ENCODE data around the gene LRRC74B.

The LRRC74B gene

DNA sequence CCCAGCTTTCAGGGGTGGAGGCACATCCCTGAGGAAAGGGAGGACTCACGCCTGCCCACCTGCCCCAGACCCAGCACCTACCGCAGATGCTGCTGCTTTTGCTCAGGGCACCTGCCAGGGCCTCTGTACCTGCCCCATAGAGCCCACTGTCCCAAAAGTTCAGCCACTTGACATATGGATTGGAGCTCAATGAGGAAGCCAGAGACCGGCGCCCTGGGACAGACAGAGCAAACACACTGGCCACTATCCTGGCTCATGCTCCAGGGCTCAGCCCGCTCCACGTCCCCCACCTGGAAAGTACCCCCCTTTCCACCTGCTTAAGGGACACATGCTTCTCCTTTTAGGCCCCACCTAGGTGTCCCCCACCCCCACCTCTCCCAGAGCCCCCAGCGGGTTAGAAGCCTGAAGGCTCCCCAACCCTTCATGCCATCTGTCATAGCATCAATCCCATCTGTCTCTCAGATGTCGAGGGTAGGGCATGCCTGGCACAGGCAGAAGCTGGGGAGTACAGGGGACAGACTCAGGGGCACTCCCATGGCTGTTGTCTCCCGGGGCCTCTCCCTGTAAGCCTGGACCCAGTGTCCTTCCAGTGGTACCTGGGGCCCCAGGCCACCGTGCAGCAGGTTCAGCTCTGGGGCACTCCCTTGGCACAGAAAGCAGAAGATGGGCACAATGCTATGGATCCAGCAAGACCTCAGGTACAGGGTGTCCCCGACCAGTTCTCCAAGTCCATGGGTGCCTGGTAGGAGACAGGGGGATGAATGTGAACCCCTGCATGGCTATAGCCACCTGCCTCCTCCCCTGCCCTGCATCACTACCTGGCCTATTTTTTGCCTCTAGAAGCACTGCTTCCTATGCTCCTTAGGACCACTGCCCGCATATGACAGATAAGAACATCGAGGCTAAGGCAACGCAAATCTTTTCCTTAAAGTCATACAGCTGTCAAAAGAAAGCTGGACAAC is 33.0 kb upstream of the LRRC74B start:
- no peak for TF ChIP-seq ZFX (IDR thresholded peaks at IDR 0.05)
- TF ChIP-seq, protein P1, sequence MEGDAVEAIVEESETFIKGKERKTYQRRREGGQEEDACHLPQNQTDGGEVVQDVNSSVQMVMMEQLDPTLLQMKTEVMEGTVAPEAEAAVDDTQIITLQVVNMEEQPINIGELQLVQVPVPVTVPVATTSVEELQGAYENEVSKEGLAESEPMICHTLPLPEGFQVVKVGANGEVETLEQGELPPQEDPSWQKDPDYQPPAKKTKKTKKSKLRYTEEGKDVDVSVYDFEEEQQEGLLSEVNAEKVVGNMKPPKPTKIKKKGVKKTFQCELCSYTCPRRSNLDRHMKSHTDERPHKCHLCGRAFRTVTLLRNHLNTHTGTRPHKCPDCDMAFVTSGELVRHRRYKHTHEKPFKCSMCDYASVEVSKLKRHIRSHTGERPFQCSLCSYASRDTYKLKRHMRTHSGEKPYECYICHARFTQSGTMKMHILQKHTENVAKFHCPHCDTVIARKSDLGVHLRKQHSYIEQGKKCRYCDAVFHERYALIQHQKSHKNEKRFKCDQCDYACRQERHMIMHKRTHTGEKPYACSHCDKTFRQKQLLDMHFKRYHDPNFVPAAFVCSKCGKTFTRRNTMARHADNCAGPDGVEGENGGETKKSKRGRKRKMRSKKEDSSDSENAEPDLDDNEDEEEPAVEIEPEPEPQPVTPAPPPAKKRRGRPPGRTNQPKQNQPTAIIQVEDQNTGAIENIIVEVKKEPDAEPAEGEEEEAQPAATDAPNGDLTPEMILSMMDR (conservative IDR thresholded peaks at IDR 0.05): no peak
- no peak overlapping the region for H3K27ac ChIP-seq

DNA sequence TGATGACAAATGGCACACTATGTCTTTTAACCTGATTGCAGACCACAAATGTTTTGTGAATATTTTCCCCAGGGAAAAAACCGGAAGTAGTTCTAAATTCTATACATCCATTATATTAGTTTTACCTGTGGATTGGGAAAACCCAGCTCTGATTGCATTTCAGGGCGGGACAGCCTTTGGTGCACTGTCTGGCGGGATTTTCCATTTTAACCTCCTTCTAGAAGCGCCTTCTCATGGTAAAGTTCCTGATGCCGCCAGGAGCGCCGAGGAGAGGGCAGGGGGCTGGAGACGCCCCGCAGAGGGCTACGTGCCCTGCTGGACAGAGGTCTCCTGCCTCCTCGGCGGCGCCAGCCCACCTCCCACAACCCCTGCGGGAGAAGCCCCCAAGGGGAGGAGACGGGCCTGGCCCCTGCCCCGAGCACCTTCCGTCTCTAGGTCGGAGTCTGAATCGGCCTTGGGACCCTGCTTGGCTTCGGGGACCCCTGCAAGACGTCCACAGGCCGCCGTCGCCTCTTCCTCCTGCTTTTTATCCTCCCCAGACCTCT is 32.0 kb upstream of the LRRC74B start:
- TF ChIP-seq ZFX (IDR thresholded peaks at IDR 0.05): no peak
- no peak overlapping the region for H3K27ac ChIP-seq

DNA sequence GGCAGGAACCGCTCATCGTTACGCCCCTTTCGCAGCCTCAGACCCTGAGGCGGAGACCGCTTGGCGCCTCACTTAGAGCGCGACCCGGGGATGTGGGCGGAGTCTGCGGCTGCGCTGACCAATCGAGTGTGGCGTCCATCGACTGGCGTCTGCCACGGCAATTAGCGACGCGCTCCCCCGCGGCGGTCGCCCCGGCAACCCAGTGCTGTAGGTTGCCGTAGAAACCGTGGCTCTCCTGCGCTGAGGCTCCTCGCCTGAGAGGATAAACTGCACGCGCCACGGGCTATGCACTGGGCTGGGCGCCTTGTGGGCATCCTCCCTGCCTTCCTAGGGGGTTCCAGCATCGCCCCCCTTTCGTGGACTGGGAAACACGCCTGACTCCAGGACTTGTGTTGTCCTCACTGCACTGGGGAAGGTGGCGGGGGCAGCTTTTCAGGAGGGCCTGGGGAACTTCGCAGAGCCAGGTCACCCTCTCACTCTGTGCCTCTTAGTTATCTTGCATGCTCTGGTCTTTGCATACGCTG is 31.5 kb upstream of the LRRC74B start:
- no peak overlapping the region for H3K27ac ChIP-seq
- TF ChIP-seq ZFX (IDR thresholded peaks at IDR 0.05): no peak
- TF ChIP-seq, protein P1 (conservative IDR thresholded peaks at IDR 0.05): no peak

DNA sequence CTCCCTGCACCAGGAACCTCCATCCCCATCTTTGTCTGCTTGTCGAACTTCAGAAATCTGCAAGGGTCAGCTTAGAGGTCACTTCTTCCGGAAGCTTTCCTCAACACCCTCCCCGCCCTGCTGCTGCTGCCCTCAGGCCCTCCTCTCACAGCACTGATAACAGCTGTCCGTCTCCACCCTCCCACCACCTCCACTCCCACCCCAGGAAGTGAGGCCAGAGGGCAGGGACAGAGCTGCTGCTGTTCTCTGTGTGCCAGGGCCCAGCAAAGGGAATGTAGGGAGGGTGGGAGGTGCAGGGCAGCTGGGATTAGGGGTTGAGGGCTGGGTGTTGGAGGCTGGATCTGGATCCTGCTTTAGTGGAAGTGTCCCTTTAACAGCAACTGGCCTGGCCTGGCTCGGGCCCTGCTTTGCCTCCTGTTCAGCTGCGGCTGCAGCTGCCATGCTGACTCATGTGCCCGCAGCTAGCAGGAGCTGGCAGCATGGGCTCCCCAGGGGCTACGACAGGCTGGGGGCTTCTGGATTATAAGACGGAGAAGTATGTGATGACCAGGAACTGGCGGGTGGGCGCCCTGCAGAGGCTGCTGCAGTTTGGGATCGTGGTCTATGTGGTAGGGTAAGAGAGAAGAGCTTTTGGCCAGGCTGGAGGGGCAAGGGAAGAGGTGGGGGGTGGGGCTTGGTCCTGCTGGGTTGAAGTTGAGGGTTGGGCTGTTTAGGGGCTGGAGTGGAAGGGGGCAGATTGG is 30.9 kb upstream of the LRRC74B start, which contains the start of gene P2RX6:
P2RX6 (plus strand) TSS at position 440 of the 740 bp plus-strand sequence; CDS start at position 450, 10 bp downstream.
- H3K27ac ChIP-seq: no peak within 1 kb of the TSS
- TF ChIP-seq, protein P1 (conservative IDR thresholded peaks at IDR 0.05): no peak
- TF ChIP-seq ZFX (IDR thresholded peaks at IDR 0.05): no peak

DNA sequence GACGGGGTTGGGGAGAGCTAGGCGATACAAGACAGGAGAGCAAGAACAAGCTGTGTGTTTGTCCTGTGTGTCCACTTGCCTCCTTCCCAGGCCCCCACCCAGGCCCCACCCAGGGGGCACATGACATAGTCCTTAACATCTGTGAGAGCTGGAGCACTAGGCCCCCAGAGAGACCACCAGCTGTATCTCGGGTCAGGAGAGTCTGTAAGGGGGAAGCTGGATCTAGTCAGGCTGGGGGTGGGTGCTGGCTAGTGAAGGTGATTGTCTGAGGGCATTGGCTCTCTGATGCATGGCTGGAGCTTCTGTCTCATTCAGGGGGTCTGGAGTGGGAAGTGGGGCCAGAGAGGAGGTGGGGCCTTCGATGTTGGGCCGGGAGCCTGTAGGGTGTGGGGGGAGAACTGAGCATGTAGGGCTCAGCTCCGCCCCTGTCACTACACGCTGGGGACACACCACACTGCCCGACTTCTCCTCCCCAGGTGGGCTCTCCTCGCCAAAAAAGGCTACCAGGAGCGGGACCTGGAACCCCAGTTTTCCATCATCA is 30.2 kb upstream of the LRRC74B start:
- TF ChIP-seq ZFX (IDR thresholded peaks at IDR 0.05): no peak
- TF ChIP-seq, protein P1 (conservative IDR thresholded peaks at IDR 0.05): no peak
- H3K27ac ChIP-seq: no peak overlapping the region

DNA sequence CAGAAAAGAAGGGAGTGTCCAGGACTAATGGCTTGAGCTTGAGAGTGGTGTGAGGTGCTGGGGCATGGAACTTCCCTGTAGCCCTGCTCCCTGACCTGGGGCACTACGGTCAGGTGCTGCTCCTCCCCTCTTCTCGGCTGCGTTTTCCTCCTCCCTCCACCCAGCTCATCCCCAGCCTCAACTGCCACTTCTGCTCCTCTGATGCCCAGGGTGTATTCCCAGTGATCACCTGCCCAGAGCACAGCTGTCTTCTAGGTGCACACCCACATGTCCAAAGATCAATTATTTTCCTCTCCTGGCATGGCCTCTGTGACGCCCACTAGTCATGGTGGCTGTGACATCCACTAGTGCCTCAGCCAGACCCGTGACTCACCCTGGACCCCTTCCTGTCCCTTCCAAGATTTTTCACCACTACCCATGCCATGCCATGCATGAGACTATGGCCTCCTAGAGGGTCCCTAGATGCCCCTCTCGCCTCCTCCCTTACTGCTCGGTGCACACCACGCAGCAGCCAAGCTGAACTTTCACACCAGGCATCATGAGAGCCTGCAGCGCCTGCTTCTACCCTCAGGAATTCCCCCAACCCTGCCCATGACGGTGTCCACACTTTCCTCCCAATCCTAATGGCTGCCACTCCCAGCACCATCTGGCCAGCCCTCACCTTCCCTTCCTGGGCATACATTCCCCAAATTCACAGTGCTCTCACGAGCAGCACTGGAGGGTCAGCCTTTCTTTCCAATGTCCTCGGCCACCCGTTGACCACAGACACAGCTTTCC is 28.9 kb upstream of the LRRC74B start:
- TF ChIP-seq, protein P1 (conservative IDR thresholded peaks at IDR 0.05): no peak
- no peak for TF ChIP-seq ZFX (IDR thresholded peaks at IDR 0.05)
- no peak overlapping the region for H3K27ac ChIP-seq

DNA sequence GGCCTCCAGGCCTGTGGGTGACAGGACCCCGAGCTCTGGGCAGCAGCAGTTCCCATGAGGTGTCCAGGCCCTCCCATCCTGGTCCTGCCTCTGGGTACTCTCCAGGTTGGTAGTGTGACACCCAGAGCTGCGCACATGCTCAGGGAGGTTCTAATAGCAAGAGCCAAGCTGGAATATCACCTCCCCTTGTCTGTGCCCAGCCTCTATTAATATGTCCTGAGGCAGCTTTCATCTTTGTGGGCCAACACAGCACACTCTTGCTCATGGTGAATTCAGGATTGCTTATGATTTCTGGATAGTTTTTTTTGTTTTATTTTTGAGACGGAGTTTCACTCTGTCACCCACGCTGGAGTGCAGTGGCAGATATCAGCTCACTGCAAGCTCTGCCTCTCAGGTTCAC is 27.4 kb upstream of the LRRC74B start:
- no peak overlapping the region for H3K27ac ChIP-seq
- TF ChIP-seq ZFX (IDR thresholded peaks at IDR 0.05): no peak
- TF ChIP-seq, protein P1 (conservative IDR thresholded peaks at IDR 0.05): no peak
